Activated naive CD4-positive, alpha-beta T cell treated with Interleukin-2 at 50 U/mL for 16 hours (primary cell): ENCODE measurements around the gene HSPA4.
"Not testable (repeated sequence)": the region's sequence is repeated elsewhere in the genome, so short reads cannot be mapped to it uniquely, and the experiment has no call there.

Experiments used
- DNase-seq: peaks from one replicate; pipeline ENCODE4 v3.0.0-alpha.2; 2020

Gene HSPA4

DNA sequence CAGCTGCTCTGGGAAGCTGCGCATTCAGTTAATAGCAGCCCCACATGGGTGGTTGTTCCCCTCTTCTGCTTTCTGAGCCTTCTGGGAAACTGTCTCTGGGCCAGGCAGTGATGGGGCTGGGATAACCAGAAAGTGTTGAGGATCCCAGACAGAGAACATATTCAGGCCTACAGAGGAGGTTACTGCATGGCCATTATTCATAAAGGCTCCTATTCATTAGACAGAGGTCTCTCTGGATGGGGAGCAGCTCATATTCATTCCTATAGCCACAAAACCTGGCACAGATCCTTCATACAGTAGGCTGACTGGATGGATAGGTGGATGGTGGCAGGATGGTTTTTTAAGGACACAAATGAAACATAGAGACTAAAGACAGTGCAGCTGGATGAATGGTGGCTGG, 76.3 kb downstream of the HSPA4 start:
- DNase-seq = no peak

DNA sequence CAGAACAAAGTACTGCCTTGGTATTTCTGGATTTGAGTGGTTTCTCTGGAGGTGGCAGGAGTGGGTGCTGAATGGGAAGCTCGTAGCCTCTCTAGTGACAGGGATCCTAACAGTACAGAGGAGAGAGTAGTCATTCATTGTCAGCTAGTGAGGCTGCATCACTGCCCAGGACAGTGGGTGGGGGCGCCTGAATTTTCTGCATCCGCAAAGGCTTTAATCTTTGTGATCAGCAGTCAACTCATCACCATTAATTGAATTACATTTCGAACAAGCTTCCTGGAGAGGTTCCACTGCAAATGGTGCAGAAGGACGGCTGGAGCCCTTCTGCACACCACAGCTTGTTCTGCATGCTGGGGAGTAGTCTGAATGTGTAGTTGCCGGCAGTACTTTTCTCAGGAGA, 77.5 kb downstream of the HSPA4 start:
- DNase-seq = no peak

DNA sequence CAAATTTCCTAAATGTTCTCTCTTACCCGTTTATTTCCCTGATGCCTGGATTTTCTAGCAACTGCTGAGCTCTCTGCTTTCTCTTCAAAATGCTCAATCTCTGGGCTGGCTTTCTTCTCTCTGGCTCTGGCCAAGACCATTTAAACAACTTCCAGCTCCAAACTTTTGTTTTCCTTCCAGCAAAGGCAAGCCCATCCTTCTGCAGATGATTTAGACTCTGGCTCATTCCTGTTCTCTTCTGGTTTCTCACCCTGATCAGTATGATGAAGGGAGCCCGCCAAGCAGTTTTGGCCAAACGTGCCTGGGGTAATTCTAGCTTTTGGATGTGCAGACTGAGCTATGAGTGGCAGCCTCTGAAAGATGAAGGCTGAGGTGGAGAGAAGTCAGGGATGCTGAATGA, 78.1 kb downstream of the HSPA4 start:
- no peak for DNase-seq

DNA sequence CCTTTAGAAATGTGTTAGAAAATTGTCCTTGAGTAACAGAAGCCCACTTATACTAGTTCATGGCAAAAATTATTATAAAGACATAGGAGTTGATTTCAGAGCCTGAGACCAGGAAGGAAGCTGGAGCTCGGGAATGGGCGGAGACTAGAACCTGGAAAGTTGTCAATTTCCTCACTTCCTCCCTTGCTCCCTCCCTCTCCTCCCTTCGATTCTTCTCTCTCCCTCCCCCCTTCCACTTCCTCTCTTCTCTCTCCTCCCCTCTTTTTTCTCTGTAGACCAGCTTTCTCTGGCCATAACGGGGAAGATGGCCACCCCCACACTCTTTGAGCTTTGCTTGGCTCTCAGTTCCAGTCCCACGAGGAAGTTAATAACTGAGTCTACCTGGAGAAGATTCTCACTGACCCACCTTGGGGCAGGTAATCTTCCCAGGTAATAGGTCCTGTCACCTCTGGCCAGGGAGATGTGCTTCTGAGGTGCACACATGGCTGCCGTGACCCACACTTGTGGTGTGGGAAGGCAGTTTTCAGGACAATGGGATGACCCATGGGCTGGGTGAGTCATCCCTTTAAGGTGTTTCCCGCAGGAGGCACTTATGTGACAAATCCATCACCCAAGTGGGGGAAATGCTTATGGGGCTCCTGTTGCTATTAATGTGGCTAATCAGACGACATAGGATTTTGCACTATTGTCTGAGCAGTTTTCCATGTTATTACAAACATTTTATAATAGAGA, 78.7 kb downstream of the HSPA4 start:
- no peak for DNase-seq

DNA sequence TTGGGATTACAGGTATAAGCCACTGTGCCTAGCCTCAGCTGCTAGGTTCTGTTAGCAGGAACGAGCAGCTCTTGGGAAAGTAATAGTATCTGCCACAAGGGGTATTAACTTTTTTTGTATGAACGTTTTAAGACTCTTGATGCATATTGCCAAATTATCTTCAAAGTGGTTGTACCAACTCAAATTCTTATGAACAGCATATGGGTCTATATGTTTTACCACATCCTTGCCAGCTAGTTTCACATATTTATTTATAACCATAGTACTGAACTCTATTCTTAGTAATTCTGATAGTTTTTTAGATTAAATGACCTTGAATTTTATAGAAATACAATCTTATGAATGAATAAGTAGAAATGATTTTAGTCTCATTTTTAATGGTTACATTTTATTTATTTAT, 80.9 kb downstream of the HSPA4 start:
- no peak for DNase-seq

DNA sequence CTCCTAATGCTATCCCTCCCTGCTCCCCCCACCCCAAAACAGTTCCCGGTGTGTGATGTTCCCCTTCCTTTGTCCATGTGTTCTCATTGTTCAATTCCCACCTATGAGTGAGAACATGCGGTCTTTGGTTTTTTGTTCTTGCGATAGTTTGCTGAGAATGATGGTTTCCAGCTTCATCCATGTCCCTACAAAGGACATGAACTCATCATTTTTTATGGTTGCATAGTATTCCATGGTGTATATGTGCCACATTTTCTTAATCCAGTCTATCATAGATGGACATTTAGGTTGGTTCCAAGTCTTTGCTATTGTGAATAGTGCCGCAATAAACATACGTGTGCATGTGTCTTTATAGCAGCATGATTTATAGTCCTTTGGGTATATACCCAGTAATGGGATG, 81.4 kb downstream of the HSPA4 start:
- DNase-seq = not testable (repeated sequence)

DNA sequence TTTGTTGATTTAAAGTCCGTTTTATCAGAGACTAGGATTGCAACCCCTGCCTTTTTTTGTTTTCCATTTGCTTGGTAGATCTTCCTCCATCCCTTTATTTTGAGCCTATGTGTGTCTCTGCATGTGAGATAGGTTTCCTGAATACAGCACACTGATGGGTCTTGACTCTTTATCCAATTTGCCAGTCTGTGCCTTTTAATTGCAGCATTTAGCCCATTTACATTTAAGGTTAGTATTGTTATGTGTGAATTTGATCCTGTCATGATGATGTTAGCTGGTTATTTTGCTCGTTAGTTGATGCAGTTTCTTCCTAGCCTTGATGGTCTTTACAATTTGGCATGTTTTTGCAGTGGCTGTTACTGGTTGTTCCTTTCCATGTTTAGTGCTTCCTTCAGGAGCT, 85.1 kb downstream of the HSPA4 start:
- not testable (repeated sequence) for DNase-seq

DNA sequence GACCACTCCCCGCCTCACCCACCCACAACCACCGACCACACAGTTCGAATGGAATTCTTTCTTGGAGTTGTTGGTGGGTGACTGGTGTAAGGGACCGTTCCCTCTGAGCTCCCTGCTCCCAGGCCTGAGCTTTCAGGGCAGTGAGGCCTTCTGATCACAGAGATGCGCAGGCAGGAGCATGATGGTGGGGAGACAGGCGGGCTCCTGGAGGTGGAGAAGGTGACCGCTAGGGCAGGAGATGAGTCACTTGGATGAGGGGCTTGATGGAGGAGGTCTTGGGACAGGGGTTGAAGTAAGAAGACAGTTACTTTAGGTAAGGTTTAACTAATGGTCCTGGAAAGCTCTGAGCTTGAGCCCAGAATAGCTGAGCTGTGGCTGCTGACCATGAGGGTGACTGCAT, 88.5 kb downstream of the HSPA4 start:
- no peak for DNase-seq

DNA sequence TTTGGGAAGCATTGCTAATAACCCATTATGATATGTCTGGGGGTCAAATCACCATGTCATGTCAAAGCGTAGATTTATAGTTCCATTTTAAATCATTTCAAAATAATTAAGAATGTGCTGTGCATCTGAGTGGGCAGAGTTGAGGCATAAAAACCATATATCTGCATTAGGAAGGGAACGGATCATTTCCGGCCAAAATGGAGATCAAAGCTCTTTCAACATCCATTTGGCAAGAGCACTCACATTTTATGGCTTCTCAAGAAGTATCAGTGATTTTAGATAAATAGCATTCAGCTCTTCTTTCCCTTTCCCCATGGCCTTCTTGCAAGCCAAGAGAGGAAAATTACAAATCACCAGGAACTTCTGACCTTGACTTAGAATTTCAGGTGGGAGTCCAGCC, 89.9 kb downstream of the HSPA4 start:
- DNase-seq = no peak

DNA sequence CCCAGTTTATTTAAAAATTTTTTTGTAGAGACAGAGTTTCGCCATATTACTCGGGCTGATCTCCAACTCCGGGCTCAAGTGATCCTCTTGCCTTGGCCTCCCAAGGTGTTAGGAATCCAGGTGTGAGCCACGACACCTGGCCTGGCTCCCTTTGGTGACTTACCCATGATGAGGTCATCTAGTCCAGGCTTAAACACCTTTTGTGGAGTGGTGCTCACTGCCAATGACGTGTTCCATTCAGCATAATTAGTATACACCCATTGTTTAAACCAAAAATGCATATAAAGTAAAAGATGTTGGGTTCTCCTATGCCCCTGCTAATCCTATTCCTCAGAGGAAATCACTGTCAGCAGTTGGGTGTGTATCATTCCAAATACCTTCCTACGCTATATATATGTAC, 91.0 kb downstream of the HSPA4 start:
- no peak for DNase-seq

DNA sequence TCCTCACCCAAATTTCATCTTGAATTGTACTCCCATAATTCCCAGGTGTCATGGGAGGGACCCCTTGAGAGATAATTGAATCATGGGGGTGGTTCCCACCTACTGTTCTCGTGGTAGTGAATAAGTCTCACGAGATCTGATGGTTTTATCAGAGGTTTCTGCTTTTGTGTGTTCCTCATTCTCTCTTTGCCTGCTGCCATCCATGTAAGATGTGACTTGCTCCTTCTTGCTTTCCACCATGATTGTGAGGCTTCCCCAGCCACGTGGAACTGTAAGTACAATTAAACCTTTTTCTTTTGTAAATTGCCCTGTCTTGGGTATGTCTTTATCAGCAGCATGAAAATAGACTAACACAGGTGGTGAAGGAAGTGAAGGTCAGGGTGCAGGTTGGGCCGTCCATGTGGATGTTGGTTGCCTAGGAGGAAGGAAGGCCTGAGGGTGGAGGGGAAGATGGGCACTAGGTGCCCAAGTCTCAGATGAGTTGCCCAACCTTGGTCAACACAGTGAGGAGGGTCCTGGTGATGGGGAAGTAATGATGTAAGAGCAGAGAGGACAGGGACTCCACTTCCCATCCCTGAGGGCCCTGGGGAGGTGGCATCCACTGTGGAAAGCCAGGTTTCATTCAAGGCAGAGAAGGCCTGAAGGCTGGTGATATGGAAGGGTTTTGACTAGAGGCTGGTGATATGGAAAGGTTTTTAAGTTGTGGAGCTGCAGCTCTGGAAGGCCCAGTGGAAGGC, 92.6 kb downstream of the HSPA4 start:
- no peak for DNase-seq

DNA sequence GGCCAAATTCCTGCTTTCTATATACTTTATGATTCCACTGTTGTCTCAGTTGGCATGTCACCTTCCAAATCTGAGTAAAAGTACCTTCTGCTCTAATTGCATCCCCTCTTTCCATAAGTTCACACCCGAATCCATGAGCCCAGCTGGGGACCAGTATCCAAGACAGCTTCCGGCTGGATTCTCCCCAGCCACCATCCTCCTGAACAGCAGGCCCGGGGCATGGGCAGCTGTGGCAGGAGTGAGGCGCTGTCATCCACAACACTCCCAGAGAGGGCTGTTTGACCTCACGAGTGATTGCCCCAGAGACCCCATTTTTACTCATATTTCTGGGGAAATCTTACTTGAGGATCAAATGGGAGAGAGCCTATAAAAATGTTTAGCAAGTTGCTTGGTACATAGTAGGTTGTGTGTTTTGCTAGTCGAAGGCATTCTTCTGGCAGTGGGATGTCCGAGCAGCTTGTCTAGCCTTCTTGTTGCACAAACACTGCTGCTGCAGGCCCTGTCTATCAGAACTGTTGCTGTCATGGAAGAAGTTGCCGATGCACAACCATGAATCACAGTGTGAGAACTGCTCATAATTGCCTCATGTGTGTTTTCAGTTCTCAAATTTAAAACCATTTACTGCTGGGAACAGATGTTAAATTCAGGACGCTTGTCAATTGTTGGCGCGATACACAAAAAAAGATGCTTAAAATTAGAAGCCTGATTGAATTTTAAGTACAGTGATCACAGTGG, 93.8 kb downstream of the HSPA4 start:
- DNase-seq = no peak

DNA sequence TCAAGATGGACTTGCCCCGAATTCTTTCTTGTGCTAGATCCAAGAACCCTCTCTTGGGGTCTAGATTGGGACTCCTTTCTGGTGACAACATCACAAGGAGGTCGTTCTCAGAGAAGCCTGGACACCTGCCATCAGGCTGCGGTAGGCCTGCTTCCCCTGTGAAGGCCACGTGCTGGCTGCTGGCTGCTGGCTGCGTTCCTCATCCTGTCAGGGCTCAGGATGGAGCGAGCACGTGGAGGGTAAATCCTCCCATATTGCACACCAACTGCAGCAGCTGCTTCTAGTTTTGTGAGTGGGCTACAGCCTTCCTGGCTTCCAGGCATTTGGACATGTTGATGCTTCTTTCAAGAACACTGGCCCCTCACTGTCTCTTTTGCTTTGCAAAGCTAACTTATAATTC, 95.6 kb downstream of the HSPA4 start:
- no peak for DNase-seq

DNA sequence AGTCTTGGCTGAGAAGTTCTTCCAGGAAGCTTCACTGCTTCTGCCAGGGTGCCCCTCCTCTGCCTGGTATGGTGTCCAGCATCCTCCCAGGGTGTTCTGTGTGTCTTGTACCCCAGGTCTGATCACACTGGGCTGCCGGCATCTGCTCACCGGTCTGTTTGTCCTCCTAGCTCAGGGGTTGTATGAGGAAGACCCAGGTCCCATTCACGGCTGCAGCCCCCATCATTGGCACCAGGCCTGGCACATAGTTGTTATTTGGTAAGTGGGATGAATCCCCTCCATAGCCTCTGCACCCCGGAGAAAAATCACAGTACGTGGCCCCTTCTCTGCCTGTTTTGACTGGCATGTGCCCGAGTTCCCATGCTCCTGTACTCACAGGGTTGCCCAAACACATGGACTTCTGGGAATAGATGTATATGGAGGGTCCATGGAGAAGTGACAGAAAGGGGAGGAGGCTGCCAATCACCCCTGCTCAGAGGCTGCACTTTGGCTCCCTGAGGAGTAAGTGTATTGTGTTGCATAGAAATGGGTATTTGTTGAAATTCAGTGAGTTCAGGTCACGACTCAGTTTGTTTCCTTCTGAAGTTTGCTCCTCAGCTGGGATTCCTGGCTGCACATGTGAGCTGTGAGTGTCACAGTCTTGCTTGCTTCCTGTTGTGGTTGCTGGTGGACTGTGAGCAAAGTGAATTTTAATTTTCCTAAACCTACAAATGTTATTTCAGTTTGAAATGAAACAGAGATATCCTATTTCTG, 96.2 kb downstream of the HSPA4 start:
- no peak for DNase-seq

DNA sequence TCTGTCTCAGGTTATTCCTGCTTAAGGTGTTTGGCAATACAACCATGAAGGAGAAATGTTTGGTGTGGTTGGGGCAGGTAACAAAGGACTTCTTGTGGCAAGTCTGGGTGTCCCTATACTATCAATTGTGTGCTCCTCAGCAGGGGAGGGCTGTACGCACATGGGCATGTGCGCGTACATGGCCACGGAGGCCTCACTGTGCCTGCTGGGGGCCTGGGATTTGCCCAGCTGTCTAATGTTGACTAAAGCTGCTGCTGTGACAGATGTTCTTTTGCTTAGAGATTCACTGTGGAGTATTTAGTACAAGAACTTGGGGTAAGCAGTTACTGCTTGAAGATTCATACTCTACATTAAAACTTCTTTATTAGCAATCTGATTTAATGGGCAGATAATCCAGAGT, 97.5 kb downstream of the HSPA4 start:
- no peak for DNase-seq

DNA sequence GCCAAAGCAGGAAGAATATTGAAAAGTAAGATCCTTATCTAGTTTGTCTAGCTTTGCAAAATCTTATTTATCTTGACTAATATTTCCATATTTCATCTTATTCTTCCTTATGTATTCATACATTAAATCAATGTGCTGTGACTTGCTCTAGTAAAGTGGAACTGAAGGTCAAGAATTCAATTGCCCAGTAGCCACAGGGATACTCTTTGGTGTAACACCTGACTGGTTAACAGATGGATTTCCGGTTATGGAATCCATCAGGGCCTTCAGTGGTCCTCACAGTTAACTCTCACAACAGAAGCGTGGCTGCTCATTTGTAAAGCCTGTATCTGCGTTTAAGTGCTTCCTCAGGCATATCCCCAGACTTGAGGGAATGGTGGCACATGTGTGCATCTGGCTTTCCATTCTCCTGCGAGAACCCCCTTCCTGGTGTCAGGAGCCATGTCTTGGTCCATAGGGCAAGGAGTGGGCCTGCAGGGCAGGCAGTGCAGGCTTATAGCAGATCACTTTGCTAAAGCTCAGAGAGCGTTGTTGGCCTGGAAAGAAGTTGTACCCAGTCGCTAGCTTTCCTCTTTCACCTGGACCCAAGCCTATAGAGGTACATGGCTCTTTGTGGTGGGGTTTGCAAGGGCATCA, 99.2 kb downstream of the HSPA4 start:
- DNase-seq = no peak

DNA sequence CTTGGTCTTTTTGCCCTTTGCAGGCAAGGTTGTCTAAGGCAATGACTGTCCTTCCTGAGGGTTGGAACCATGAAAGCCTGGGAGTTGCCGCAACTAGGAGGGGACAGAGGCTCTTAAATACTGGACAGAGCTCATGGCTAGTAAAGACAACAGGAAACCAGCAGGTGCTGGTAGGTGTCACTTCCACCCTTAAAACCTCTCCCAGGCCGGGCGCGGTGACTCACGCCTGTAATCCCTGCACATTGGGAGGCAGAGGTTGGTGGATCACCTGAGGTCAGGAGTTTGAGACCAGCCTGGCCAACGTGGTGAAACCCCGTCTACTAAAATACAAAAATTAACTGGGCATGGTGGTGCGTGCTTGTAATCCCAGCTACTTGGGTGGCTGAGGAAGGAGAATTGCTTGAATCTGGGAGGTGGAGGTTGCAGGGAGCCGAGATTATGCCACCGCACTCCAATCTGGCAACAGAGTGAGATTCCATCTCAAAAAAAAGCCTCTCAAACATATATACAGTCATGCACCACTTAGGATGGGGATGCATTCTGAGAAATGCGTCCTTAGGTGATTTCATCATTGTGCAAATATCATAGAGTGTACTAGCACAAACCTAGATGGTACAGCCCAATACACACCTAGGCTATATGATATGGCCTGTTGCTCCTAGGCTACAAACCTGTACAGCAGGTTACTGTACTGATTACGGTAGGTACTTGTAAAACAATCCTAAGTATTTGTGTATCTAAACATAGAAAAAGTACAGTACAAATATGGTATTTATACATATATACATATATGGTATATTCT, 102.7 kb downstream of the HSPA4 start:
- no peak for DNase-seq

DNA sequence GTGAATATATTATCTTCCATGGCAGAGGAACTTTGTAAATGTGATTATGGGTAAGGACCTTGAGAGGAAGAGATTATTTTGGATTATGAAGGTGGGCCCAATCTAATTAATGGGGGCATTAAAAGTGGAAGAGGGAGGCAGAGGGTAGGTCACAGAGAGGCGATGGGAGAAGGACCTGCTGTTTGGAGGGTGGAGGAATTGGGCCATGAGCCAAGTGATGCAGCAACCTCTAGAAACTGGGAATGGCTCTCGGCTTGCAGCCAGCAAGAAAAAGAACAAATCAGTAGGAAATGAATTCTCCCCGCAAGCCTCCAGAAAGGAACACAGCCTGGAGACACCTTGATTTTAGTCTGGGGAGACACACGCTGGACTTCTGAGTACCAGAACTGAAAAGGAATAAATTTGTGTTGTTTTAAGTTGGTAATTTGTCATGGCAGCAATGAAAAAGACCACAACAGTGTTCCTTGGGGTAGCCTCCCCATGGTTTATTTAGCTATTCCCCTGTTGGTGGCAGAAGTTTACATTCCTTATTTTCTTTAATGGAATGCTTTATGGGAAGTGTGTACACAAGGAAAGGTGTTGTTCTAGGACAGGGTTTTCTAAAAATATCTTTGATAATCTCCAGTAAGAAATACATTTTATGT, 103.6 kb downstream of the HSPA4 start:
- DNase-seq = no peak
